SU-DHL-6 (cell line): ENCODE data around the gene RRAS2.

ENCODE experiments used
- CTCF ChIP-seq: fragments of 200-600 bp; sonication (generic); IDR thresholded peaks from one replicate; pipeline ENCODE4 v1.5.1; 2017; ENCODE audit warnings: antibody characterized with exemption, mild to moderate bottlenecking, low read length, moderate library complexity; ENCODE audit not compliant: insufficient read depth, poor library complexity, severe bottlenecking
- EZH2phosphoT487 ChIP-seq: fragments of 200-600 bp; sonication (generic), shearing (Covaris generic); conservative IDR thresholded peaks from 2 replicates; pipeline ENCODE4 v1.6.1; 2018; ENCODE audit warnings: mild to moderate bottlenecking, antibody characterized with exemption, low read length, moderate library complexity, mixed read lengths

GRCh38 chr11:14253421-14253820 is 105.6 kb downstream of the RRAS2 start:
- TF ChIP-seq CTCF = no peak
- TF ChIP-seq EZH2phosphoT487 = no peak
